Measurements from ENCODE around the gene OR2F1.

Gene OR2F1

GRCh38 chr7:143908120-143908519 is 46.5 kb upstream of the OR2F1 start:
- no peak for ATAC-seq
- no peak for TF ChIP-seq GLIS3 (CRISPR knock-in tag; IDR thresholded peaks at IDR 0.05)
- no peak for TF ChIP-seq PATZ1 (CRISPR knock-in tag; IDR thresholded peaks at IDR 0.05; ENCODE audit: borderline replicate concordance)
- TF ChIP-seq TOX (CRISPR knock-in tag; IDR thresholded peaks at IDR 0.05; ENCODE audit: borderline replicate concordance) = no peak
- no peak for TF ChIP-seq ISL1 (CRISPR knock-in tag; IDR thresholded peaks at IDR 0.05)
- TF ChIP-seq ZNF8 (CRISPR knock-in tag; IDR thresholded peaks at IDR 0.05) = no peak
- TF ChIP-seq CSDC2 (CRISPR knock-in tag; IDR thresholded peaks at IDR 0.05) = no peak
- TF ChIP-seq ZFP3 (CRISPR knock-in tag; IDR thresholded peaks at IDR 0.05) = no peak
- no peak for TF ChIP-seq ZNF70 (CRISPR knock-in tag; IDR thresholded peaks at IDR 0.05)

- no peak for ATAC-seq
Measured at GRCh38 chr7:143909863-143910262, 44.8 kb upstream of the OR2F1 start.

More at GRCh38 chr7:143909863-143910262, 44.8 kb upstream of the OR2F1 start:
- no peak for TF ChIP-seq ZNF565 (CRISPR knock-in tag; conservative IDR thresholded peaks at IDR 0.05; ENCODE audit: low read depth)
- no peak for TF ChIP-seq RARB (CRISPR knock-in tag; IDR thresholded peaks at IDR 0.05)
- no peak for TF ChIP-seq CSDC2 (CRISPR knock-in tag; IDR thresholded peaks at IDR 0.05)
- TF ChIP-seq TSHZ2 (CRISPR knock-in tag; IDR thresholded peaks at IDR 0.05) = no peak
- TF ChIP-seq ZNF70 (CRISPR knock-in tag; IDR thresholded peaks at IDR 0.05) = no peak
- no peak for TF ChIP-seq PATZ1 (CRISPR knock-in tag; IDR thresholded peaks at IDR 0.05; ENCODE audit: borderline replicate concordance)
- TF ChIP-seq CSRNP3 (CRISPR knock-in tag; IDR thresholded peaks at IDR 0.05) = no peak
- no peak for TF ChIP-seq POU6F1 (CRISPR knock-in tag; IDR thresholded peaks at IDR 0.05; ENCODE audit: borderline replicate concordance, low read depth)
- no peak for TF ChIP-seq ESRRG (CRISPR knock-in tag; IDR thresholded peaks at IDR 0.05)
- TF ChIP-seq TOX (CRISPR knock-in tag; IDR thresholded peaks at IDR 0.05; ENCODE audit: borderline replicate concordance) = no peak
- no peak for TF ChIP-seq ZNF8 (CRISPR knock-in tag; IDR thresholded peaks at IDR 0.05)
- no peak for TF ChIP-seq OSR1 (CRISPR knock-in tag; IDR thresholded peaks at IDR 0.05)
- TF ChIP-seq ZFP30 (CRISPR knock-in tag; IDR thresholded peaks at IDR 0.05) = no peak
